Activated CD4-positive, alpha-beta T cell treated with anti-CD3 and anti-CD28 coated beads, Interleukin-2, amount 10 ng/mL, durations not matched to agents 7 days and 5 days (primary cell): ENCODE measurements around the gene EEF1AKMT3. TPM values are rescaled to one million over a fixed set of nuclear protein-coding genes. Genes with fewer than 3 reads are reported as not detected.

Experiments
- CTCF ChIA-PET: fragments of 350-600 bp; sonication (Branson Sonifier 250); formaldehyde crosslinking; loops from one replicate; lab custom pipeline; 2021; ENCODE audit warnings: antibody characterized with exemption; lab: Charles Lee
- POLR2A ChIA-PET: fragments of 350-600 bp; sonication (Branson Sonifier 250); formaldehyde crosslinking; loops from one replicate; lab custom pipeline; 2021; ENCODE audit warnings: antibody characterized with exemption; lab: Charles Lee
- DNase-seq: peaks from one replicate; pipeline ENCODE4 v3.0.0-alpha.2; 2020
- H3K27ac Mint-ChIP-seq: one replicate; pipeline ENCODE4 v1.8.0; 2021; ENCODE audit warnings: mild to moderate bottlenecking, moderate library complexity, mixed read lengths
- H3K27me3 Mint-ChIP-seq: one replicate; pipeline ENCODE4 v1.8.0; 2021; ENCODE audit warnings: mixed read lengths
- H3K36me3 Mint-ChIP-seq: one replicate; pipeline ENCODE4 v1.8.0; 2021; ENCODE audit warnings: low read depth, mixed read lengths
- H3K4me1 Mint-ChIP-seq: one replicate; pipeline ENCODE4 v1.8.0; 2021; ENCODE audit warnings: mixed read lengths
- H3K4me3 Mint-ChIP-seq: one replicate; pipeline ENCODE4 v1.8.0; 2021; ENCODE audit warnings: mild to moderate bottlenecking, moderate library complexity, mixed read lengths
- H3K9me3 Mint-ChIP-seq: one replicate; pipeline ENCODE4 v1.8.0; 2021; ENCODE audit warnings: mixed read lengths
- total RNA-seq, 2 experiments: library from RNA; stranded (reverse); gene quantifications; one replicate each; pipeline ENCODE4 v1.2.3, GENCODE V29; 2021

EEF1AKMT3 gene
- total RNA-seq, 2 experiments from 2014 or later, result 2.8 to 3.0 TPM

- Mint-ChIP-seq H3K9me3 (no peaks in the 10 kb centered on the region), H3K4me1 (peaks cover 6% of the 10 kb centered on the region), H3K36me3 (peaks cover 77% of the 10 kb centered on the region), H3K4me3 (no peak overlapping the region), H3K27ac (no peak overlapping the region), H3K27me3 (no peaks in the 10 kb centered on the region)
- ChIA-PET CTCF (interaction anchor here (0.7 to 0.9 kb wide), 2 partner anchors 9 to 25 kb away, joined by 3 read pairs; no protein-coding TSS in a partner anchor), POLR2A (no interaction called here)
- no peak for DNase-seq
These were observed 43.0 kb upstream of the EEF1AKMT3 start for GRCh38 chr12:57729321-57729844.

GRCh38 chr12:57730336-57731067 is 41.9 kb upstream of the EEF1AKMT3 start:
- CTCF ChIA-PET, result interaction anchor here (0.9 to 1.5 kb wide), 2 partner anchors 24 to 37 kb away, joined by 3 read pairs; partner anchors contain the start of gene OS9
- POLR2A ChIA-PET, result no interaction called here

GRCh38 chr12:57731411-57732080 is 40.9 kb upstream of the EEF1AKMT3 start:
- DNase-seq, result no peak
- no peaks in the 10 kb centered on the region for H3K9me3 Mint-ChIP-seq
- H3K27ac Mint-ChIP-seq, result no peak overlapping the region
- ChIA-PET POLR2A (no interaction called here), CTCF (interaction anchor here (0.5 to 1.5 kb wide), 2 partner anchors 23 to 38 kb away, joined by 3 read pairs; partner anchors contain the start of gene OS9)
- peaks cover 2% of the 10 kb centered on the region for H3K4me1 Mint-ChIP-seq
- H3K27me3 Mint-ChIP-seq, result no peaks in the 10 kb centered on the region
- no peak overlapping the region for H3K4me3 Mint-ChIP-seq
- H3K36me3 Mint-ChIP-seq, result peaks cover 80% of the 10 kb centered on the region

More at GRCh38 chr12:57730336-57731067, 41.9 kb upstream of the EEF1AKMT3 start:
- H3K36me3 Mint-ChIP-seq, result peaks cover 82% of the 10 kb centered on the region
- H3K27ac Mint-ChIP-seq, result no peak overlapping the region
- peaks cover 3% of the 10 kb centered on the region for H3K4me1 Mint-ChIP-seq
- no peaks in the 10 kb centered on the region for H3K9me3 Mint-ChIP-seq
- no peak overlapping the region for H3K4me3 Mint-ChIP-seq
- DNase-seq, result no peak
- H3K27me3 Mint-ChIP-seq, result no peaks in the 10 kb centered on the region

GRCh38 chr12:57732270-57732669 is 40.1 kb upstream of the EEF1AKMT3 start:
- Mint-ChIP-seq H3K9me3 (no peaks in the 10 kb centered on the region), H3K4me3 (no peak overlapping the region), H3K4me1 (peaks cover 6% of the 10 kb centered on the region), H3K27me3 (no peaks in the 10 kb centered on the region), H3K27ac (no peak overlapping the region), H3K36me3 (peaks cover 79% of the 10 kb centered on the region)
- ChIA-PET CTCF (interaction anchor here (0.5 to 2.9 kb wide), 5 partner anchors 9 to 149 kb away, joined by 3 to 8 read pairs (median 5); partner anchors contain the start of gene OS9), POLR2A (no interaction called here)
- no peak for DNase-seq

- Mint-ChIP-seq H3K27me3 (no peaks in the 10 kb centered on the region), H3K36me3 (peaks cover 74% of the 10 kb centered on the region)
- CTCF ChIA-PET, result interaction anchor here (1.2 to 2.9 kb wide), 3 partner anchors 8 to 150 kb away, joined by 5 to 8 read pairs (median 5); no protein-coding TSS in a partner anchor
These were observed 39.5 kb upstream of the EEF1AKMT3 start for GRCh38 chr12:57732726-57733593.

GRCh38 chr12:57733928-57734327 is 38.5 kb upstream of the EEF1AKMT3 start:
- no peak for DNase-seq
- Mint-ChIP-seq H3K9me3 (no peaks in the 10 kb centered on the region), H3K27me3 (no peaks in the 10 kb centered on the region), H3K27ac (no peak overlapping the region), H3K4me1 (peaks cover 7% of the 10 kb centered on the region), H3K36me3 (peaks cover 67% of the 10 kb centered on the region), H3K4me3 (no peak overlapping the region)
- POLR2A ChIA-PET, result no interaction called here
- CTCF ChIA-PET, result interaction anchor here (2.9 kb wide), 1 partner anchor 12 kb away, joined by 8 read pairs; no protein-coding TSS in a partner anchor

More at GRCh38 chr12:57732726-57733593, 39.5 kb upstream of the EEF1AKMT3 start:
- Mint-ChIP-seq H3K4me3 (no peak overlapping the region), H3K4me1 (peaks cover 6% of the 10 kb centered on the region), H3K27ac (no peak overlapping the region), H3K9me3 (no peaks in the 10 kb centered on the region)
- DNase-seq, result no peak
- POLR2A ChIA-PET, result no interaction called here

GRCh38 chr12:57734591-57734990 is 37.8 kb upstream of the EEF1AKMT3 start:
- Mint-ChIP-seq H3K4me3 (no peak overlapping the region), H3K4me1 (peaks cover 13% of the 10 kb centered on the region), H3K27ac (no peak overlapping the region), H3K9me3 (no peaks in the 10 kb centered on the region), H3K27me3 (no peaks in the 10 kb centered on the region), H3K36me3 (peaks cover 68% of the 10 kb centered on the region)
- DNase-seq, result no peak
- POLR2A ChIA-PET, result interaction anchor here (0.7 kb wide), 1 partner anchor 8 kb away, joined by 3 read pairs; no protein-coding TSS in a partner anchor
- CTCF ChIA-PET, result interaction anchor here (0.8 to 2.9 kb wide), 4 partner anchors 10 to 22 kb away, joined by 3 to 8 read pairs (median 6); partner anchors contain the start of gene TSPAN31

GRCh38 chr12:57735198-57735855 is 37.1 kb upstream of the EEF1AKMT3 start:
- peaks cover 62% of the 10 kb centered on the region for H3K36me3 Mint-ChIP-seq
- H3K4me1 Mint-ChIP-seq, result peaks cover 19% of the 10 kb centered on the region
- ChIA-PET CTCF (interaction anchor here (0.8 to 2.9 kb wide), 4 partner anchors 9 to 22 kb away, joined by 3 to 8 read pairs (median 6); partner anchors contain the start of gene TSPAN31), POLR2A (interaction anchor here (0.7 kb wide), 1 partner anchor 9 kb away, joined by 3 read pairs; no protein-coding TSS in a partner anchor)
- no peaks in the 10 kb centered on the region for H3K9me3 Mint-ChIP-seq
- no peak overlapping the region for H3K27ac Mint-ChIP-seq
- no peak overlapping the region for H3K4me3 Mint-ChIP-seq
- DNase-seq, result no peak
- H3K27me3 Mint-ChIP-seq, result no peaks in the 10 kb centered on the region

- peaks cover 61% of the 10 kb centered on the region for H3K36me3 Mint-ChIP-seq
- H3K4me3 Mint-ChIP-seq, result no peak overlapping the region
- no peak for DNase-seq
- H3K27me3 Mint-ChIP-seq, result no peaks in the 10 kb centered on the region
- H3K9me3 Mint-ChIP-seq, result no peaks in the 10 kb centered on the region
- CTCF ChIA-PET, result interaction anchor here (0.9 to 1.5 kb wide), 2 partner anchors 9 to 21 kb away, joined by 3 to 5 read pairs; no protein-coding TSS in a partner anchor
- peaks cover 26% of the 10 kb centered on the region for H3K4me1 Mint-ChIP-seq
- H3K27ac Mint-ChIP-seq, result no peak overlapping the region
- POLR2A ChIA-PET, result no interaction called here
These were observed 36.3 kb upstream of the EEF1AKMT3 start for GRCh38 chr12:57735952-57736740.

- Mint-ChIP-seq H3K9me3 (no peaks in the 10 kb centered on the region), H3K4me1 (peaks cover 29% of the 10 kb centered on the region), H3K36me3 (peaks cover 56% of the 10 kb centered on the region), H3K4me3 (no peak overlapping the region), H3K27me3 (no peaks in the 10 kb centered on the region), H3K27ac (no peak overlapping the region)
- ChIA-PET CTCF (interaction anchor here (0.9 kb wide), 1 partner anchor 10 kb away, joined by 3 read pairs; no protein-coding TSS in a partner anchor), POLR2A (no interaction called here)
- DNase-seq, result no peak
These were observed 35.5 kb upstream of the EEF1AKMT3 start for GRCh38 chr12:57736741-57737466.
